GM18499 (cell line): ENCODE data around the gene SC5D.

Experiments
- ATAC-seq: cut with Tn5 transposase; IDR thresholded peaks from one replicate; pipeline ENCODE4 v1.9.1; 2021; ENCODE audit warnings: moderate number of reproducible peaks; ENCODE audit not compliant: insufficient read depth, unreplicated experiment

The SC5D gene

GRCh38 chr11:121291896-121292494, 576 bp upstream of the SC5D start:
- ATAC-seq = peak; percentile 23

- no peak for ATAC-seq
Measured at GRCh38 chr11:121293288-121293594, 670 bp downstream of the SC5D start.

GRCh38 chr11:121295246-121296029, 2.9 kb downstream of the SC5D start:
- no peak for ATAC-seq

- ATAC-seq = no peak
Measured at GRCh38 chr11:121297872-121298271, 5.3 kb downstream of the SC5D start.

GRCh38 chr11:121298774-121299173, 6.2 kb downstream of the SC5D start:
- no peak for ATAC-seq

GRCh38 chr11:121299417-121299816, 6.8 kb downstream of the SC5D start:
- ATAC-seq = no peak

GRCh38 chr11:121300313-121300971, 7.9 kb downstream of the SC5D start:
- no peak for ATAC-seq

- ATAC-seq = no peak
Measured at GRCh38 chr11:121300972-121301699, 8.6 kb downstream of the SC5D start.

GRCh38 chr11:121304759-121305158, 12.2 kb downstream of the SC5D start:
- no peak for ATAC-seq

- ATAC-seq = no peak
Measured at GRCh38 chr11:121308816-121309215, 16.2 kb downstream of the SC5D start.

- ATAC-seq = peak; percentile 73
Measured at GRCh38 chr11:121309688-121310087, 17.1 kb downstream of the SC5D start.

- ATAC-seq = no peak
Measured at GRCh38 chr11:121310908-121311307, 18.3 kb downstream of the SC5D start.

- no peak for ATAC-seq
Measured at GRCh38 chr11:121311373-121311772, 18.8 kb downstream of the SC5D start.

GRCh38 chr11:121312483-121312882, 19.9 kb downstream of the SC5D start:
- ATAC-seq = no peak

- no peak for ATAC-seq
Measured at GRCh38 chr11:121318848-121319834, 26.6 kb downstream of the SC5D start.

GRCh38 chr11:121321614-121322243, 29.2 kb downstream of the SC5D start:
- ATAC-seq = no peak

- ATAC-seq = no peak
Measured at GRCh38 chr11:121323046-121323607, 30.6 kb downstream of the SC5D start.

- no peak for ATAC-seq
Measured at GRCh38 chr11:121326230-121326629, 33.7 kb downstream of the SC5D start.

- ATAC-seq = no peak
Measured at GRCh38 chr11:121327553-121327952, 35.0 kb downstream of the SC5D start.
